ENCODE data around the gene UVRAG. TPM values are rescaled to one million over a fixed set of nuclear protein-coding genes. Genes with fewer than 3 reads are reported as not detected.
A peak's percentile ranks its signal among the peaks of the same experiment; 100 is the strongest.

UVRAG gene
- total RNA-seq, 1 donor from 2014 or later = 24.7 TPM

- no peak for DNase-seq
Observed at GRCh38 chr11:76172583-76172982, 357.6 kb downstream of the UVRAG start.

DNA sequence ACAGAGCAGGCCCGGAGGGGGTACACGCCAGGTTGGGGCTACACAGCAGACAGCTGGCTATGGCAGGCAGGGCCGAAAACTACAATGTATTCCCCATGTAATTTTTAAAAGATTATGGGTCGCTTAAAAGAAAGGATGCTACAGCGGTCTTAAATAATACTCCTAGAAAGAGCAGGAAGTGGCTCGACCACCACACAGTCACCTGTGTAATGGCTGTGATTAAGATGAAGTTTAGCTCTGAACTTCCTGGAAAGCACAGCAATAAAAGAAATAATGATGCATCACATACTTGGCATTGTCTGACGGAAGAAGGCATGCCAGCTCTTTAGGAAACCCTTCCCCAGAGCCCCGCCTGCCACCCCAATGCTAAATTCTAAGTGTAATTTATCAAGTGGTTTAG lies 358.7 kb downstream of the UVRAG start:
- DNase-seq = no peak

- DNase-seq = no peak
Observed at GRCh38 chr11:76174330-76174729, 359.3 kb downstream of the UVRAG start.

DNA sequence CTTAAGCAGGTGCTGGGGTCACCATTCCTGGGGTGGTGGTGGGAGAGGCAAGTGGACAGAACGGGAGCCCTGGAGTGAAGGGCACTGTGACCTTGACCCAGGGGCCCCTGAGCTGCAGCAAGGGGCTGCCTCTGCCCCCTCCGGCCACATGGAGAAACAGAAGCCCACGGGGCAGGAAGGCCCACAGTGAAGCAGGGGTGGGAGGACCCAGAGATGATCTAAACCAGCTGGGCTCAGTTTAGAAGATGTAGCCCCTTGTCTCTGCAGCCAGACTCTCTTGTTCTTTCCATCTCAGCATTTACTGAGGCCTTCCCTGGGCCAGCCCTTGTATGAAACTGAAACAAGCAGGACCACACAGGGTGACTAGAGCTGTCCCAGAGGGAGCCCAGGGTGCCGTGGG lies 360.8 kb downstream of the UVRAG start:
- no peak for DNase-seq

DNA sequence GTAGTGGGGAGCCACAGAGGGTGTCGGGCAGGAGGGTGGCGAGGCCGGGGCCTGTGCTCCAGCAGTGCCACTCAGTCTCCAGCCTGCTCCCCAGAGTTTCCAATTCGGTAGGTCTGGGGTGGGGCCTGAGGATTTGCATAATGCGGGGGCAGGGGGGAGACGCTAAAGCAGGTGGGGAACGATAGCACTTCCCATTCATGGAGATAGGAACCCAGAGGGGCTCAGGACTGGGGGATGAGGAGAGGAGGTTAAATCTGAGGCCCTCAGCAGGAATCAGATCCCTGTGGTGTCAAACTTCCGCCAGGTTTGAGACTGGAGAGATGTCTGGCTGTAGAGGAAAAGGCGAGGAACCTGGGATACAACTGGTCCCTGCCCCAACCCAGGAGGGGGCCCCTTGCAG lies 361.5 kb downstream of the UVRAG start:
- DNase-seq = no peak

- DNase-seq = no peak
Observed at GRCh38 chr11:76177250-76177686, 362.3 kb downstream of the UVRAG start.

- DNase-seq = no peak
Observed at GRCh38 chr11:76179147-76179546, 364.1 kb downstream of the UVRAG start.

GRCh38 chr11:76181371-76181770 lies 366.4 kb downstream of the UVRAG start:
- DNase-seq = no peak

DNA sequence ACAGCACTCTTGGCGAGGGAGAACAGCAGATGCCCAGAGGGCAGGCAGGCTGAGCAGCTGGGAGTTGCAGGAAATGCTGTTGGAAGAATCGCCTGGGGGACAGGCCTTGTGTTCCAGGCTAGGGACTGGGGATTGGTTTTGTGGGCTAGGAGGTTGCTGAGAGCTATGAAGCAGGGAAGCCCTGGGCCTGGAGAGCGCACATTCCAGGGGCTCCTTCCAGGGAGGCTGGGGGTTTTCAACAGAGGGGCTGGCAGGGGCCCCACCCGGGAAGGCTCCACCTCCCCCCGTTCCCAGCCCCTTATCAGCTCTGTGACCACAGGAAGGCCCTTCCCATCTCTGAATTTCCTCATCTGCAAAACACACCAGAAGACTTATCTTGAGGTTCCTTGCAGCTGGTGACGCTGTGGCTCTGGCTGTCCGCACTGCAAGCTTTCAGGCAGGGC lies 369.6 kb downstream of the UVRAG start:
- DNase-seq = peak; percentile 40

DNA sequence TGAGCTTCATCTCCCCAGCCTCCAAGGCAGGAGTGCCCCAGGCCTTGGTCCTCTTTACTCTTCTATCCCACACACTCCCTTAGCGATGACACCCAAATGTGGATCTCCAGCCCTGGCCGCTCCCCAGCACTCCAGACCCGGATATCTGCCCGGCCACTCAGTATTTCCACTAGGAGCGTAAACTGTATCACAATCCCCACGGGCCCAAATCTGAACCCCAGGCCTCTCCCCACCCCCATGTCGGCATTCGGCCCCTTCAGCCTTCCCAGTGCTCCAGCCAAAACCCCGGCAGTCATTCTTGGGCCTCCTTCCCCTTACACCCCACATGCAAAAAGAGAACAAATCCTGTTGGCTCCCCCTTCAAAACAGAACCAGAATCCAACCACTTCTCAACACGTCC lies 370.5 kb downstream of the UVRAG start:
- DNase-seq = no peak

- DNase-seq = peak; percentile 92
Observed at GRCh38 chr11:76185931-76186401, 371.0 kb downstream of the UVRAG start.

- peak; percentile 63 for DNase-seq
Observed at GRCh38 chr11:76186776-76187279, 371.8 kb downstream of the UVRAG start.

DNA sequence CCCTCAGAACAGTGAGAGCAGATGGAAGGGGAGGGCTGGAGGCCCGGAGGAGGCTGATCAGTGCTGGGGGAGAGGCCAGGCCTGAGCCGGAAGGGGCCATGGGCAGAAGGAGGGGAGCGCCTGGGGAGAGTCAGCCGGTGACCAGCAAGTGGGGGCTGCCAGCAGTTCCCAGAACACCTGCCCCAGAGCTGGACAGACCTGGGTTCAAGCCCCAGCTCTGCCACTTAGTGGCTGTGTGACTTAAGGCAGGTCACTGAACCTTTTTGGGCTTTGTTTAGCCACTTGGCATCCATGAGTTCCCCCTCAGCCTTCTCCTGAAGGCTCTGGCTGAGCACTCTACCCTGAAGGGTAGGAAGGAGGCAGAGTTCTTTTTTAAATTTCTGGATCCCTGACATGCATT lies 373.9 kb downstream of the UVRAG start:
- DNase-seq = no peak

DNA sequence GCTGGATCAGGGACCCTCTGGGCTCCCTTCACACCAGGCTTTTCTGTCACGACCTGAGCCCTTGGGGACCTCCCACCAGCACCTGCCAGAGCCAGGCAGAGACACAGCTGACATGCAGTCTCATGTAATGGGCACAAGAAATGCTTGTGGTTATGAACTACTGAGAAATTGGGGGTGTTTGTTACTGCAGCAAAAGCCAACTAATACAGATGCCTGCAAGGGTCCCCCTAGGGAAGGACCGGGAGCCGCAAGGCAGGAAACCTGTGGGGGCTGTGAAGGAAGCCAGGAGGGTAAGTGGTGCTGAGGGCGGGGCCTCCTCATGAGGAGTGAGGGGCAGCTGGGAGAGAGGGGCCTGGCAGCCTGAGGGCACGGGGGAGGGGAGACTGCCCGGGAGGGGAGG lies 374.7 kb downstream of the UVRAG start:
- DNase-seq = no peak

GRCh38 chr11:76190376-76190775 lies 375.4 kb downstream of the UVRAG start:
- peak; percentile 21 for DNase-seq

Small RNAs within 50 kb of the gene (small RNA-seq; reads per million reads assigned to genes)
- gene RF00019 (ENCODE audit: low replicate concordance) = not detected
- not detected for gene RNA5SP344 (ENCODE audit: low replicate concordance)

Other genes starting within 250 kb of the UVRAG start
- 8.9 TPM for gene MAP6, start 146.2 kb upstream of the UVRAG start, total RNA-seq
- gene MOGAT2, start 97.4 kb upstream of the UVRAG start, total RNA-seq = not detected
- 0.62 TPM for gene DGAT2, start 46.4 kb upstream of the UVRAG start, total RNA-seq

Measured in tongue (tissue), 3 donors.